HL-60 (cell line): ENCODE results near the gene TTC34.

Experiments used
- POLR2AphosphoS5 ChIP-seq: IDR thresholded peaks from 2 replicates; pipeline ENCODE4 v1.6.1; 2012; ENCODE audit warnings: low read depth
- TF ChIP-seq, protein P1 (sequence below): IDR thresholded peaks from one replicate; pipeline ENCODE4 v1.5.1; 2011; ENCODE audit warnings: low read length, control low read depth, inconsistent platforms; ENCODE audit not compliant: insufficient read depth

- TF ChIP-seq, protein P1, sequence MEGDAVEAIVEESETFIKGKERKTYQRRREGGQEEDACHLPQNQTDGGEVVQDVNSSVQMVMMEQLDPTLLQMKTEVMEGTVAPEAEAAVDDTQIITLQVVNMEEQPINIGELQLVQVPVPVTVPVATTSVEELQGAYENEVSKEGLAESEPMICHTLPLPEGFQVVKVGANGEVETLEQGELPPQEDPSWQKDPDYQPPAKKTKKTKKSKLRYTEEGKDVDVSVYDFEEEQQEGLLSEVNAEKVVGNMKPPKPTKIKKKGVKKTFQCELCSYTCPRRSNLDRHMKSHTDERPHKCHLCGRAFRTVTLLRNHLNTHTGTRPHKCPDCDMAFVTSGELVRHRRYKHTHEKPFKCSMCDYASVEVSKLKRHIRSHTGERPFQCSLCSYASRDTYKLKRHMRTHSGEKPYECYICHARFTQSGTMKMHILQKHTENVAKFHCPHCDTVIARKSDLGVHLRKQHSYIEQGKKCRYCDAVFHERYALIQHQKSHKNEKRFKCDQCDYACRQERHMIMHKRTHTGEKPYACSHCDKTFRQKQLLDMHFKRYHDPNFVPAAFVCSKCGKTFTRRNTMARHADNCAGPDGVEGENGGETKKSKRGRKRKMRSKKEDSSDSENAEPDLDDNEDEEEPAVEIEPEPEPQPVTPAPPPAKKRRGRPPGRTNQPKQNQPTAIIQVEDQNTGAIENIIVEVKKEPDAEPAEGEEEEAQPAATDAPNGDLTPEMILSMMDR, result no peak
- TF ChIP-seq POLR2AphosphoS5, result no peak
Measured at GRCh38 chr1:2819831-2820730, 18.6 kb upstream of the TTC34 start.
